Measurements from ENCODE around the gene RIBC1.
"Not testable (repeated sequence)": the region's sequence is repeated elsewhere in the genome, so short reads cannot be mapped to it uniquely, and the experiment has no call there.

Gene RIBC1

GRCh38 chrX:53379747-53380146 lies 42.9 kb upstream of the RIBC1 start:
- no peak for TF ChIP-seq CTCF (IDR thresholded peaks at IDR 0.05; ENCODE audit: low read depth, low read length, missing control alignments)
- no peak overlapping the region for H3K4me3 ChIP-seq (ENCODE audit: low read depth, low read length)
- DNase-seq (ENCODE audit: low read depth): no peak

GRCh38 chrX:53383376-53384076 lies 39.1 kb upstream of the RIBC1 start:
- H3K4me3 ChIP-seq (ENCODE audit: low read depth, low read length): no peak overlapping the region
- no peak for DNase-seq (ENCODE audit: low read depth)
- TF ChIP-seq CTCF (IDR thresholded peaks at IDR 0.05; ENCODE audit: low read depth, low read length, missing control alignments): no peak

- no peak for TF ChIP-seq CTCF (IDR thresholded peaks at IDR 0.05; ENCODE audit: low read depth, low read length, missing control alignments)
These were observed 26.9 kb upstream of the RIBC1 start for GRCh38 chrX:53395605-53396298.

GRCh38 chrX:53398216-53398615 lies 24.5 kb upstream of the RIBC1 start:
- TF ChIP-seq CTCF (IDR thresholded peaks at IDR 0.05; ENCODE audit: low read depth, low read length, missing control alignments): no peak
- DNase-seq (ENCODE audit: low read depth): no peak
- no peak overlapping the region for H3K4me3 ChIP-seq (ENCODE audit: low read depth, low read length)

More at GRCh38 chrX:53395605-53396298, 26.9 kb upstream of the RIBC1 start:
- DNase-seq (ENCODE audit: low read depth): no peak
- no peak overlapping the region for H3K4me3 ChIP-seq (ENCODE audit: low read depth, low read length)

GRCh38 chrX:53403535-53403934 lies 19.1 kb upstream of the RIBC1 start:
- H3K4me3 ChIP-seq (ENCODE audit: low read depth, low read length): no peak overlapping the region
- no peak for TF ChIP-seq CTCF (IDR thresholded peaks at IDR 0.05; ENCODE audit: low read depth, low read length, missing control alignments)

GRCh38 chrX:53412446-53412845 lies 10.2 kb upstream of the RIBC1 start:
- no peak for DNase-seq (ENCODE audit: low read depth)
- no peak for TF ChIP-seq CTCF (IDR thresholded peaks at IDR 0.05; ENCODE audit: low read depth, low read length, missing control alignments)
- H3K4me3 ChIP-seq (ENCODE audit: low read depth, low read length): no peak overlapping the region

More at GRCh38 chrX:53403535-53403934, 19.1 kb upstream of the RIBC1 start:
- DNase-seq (ENCODE audit: low read depth): no peak

GRCh38 chrX:53420351-53420750 lies 2.3 kb upstream of the RIBC1 start:
- DNase-seq (ENCODE audit: low read depth); H3K4me3 ChIP-seq (ENCODE audit: low read depth, low read length): not testable (repeated sequence)
